ENCODE results near the gene LENG1.

- no peak for TF ChIP-seq POLR2AphosphoS5 (IDR thresholded peaks at IDR 0.05; ENCODE audit: borderline replicate concordance, low read depth, low read length)
- no peak for TF ChIP-seq FOXP2 (optimal IDR thresholded peaks at IDR 0.05; ENCODE audit: control extremely low read depth, extremely low read length, insufficient read depth)
These were observed 53.7 kb downstream of the LENG1 start for GRCh38 chr19:54105796-54106195.

Measured in SK-N-MC (cell line).